Measurements from ENCODE around the gene CSTB. TPM values are rescaled to one million over a fixed set of nuclear protein-coding genes. Genes with fewer than 3 reads are reported as not detected.

The CSTB gene
- total and polyA plus RNA-seq, 2 of the 8 experiments (the other 6 are each of a cell fraction or from before 2014, with no cell fraction given), result 53.8 to 64.1 TPM

DNA sequence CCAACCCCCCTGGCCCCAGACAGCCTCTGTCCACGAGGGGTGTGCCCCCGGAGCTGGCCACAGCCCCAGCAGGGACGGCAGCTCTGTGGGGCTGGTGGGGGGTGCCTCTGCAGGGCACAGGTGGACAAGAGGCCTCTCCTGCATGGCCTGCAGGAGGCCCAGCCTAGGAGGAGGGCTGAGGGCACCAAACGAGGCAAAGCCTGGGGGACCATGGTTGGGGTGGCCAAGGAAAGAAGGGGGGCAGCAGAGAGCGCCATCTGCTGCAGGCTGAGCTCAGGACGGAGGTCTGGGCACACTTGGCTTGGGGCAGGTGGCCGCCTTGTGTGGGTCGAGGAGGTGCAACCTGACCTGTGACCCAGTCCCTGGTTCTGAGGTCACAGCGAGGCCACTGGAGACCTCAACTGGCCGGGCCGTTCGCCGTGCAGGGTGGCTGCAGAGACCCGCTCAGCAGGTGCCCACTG lies 40.5 kb upstream of the CSTB start (continued):
- no peak for TF ChIP-seq SRF (IDR thresholded peaks at IDR 0.05; ENCODE audit: low read depth, low read length)
- TF ChIP-seq, protein P1, sequence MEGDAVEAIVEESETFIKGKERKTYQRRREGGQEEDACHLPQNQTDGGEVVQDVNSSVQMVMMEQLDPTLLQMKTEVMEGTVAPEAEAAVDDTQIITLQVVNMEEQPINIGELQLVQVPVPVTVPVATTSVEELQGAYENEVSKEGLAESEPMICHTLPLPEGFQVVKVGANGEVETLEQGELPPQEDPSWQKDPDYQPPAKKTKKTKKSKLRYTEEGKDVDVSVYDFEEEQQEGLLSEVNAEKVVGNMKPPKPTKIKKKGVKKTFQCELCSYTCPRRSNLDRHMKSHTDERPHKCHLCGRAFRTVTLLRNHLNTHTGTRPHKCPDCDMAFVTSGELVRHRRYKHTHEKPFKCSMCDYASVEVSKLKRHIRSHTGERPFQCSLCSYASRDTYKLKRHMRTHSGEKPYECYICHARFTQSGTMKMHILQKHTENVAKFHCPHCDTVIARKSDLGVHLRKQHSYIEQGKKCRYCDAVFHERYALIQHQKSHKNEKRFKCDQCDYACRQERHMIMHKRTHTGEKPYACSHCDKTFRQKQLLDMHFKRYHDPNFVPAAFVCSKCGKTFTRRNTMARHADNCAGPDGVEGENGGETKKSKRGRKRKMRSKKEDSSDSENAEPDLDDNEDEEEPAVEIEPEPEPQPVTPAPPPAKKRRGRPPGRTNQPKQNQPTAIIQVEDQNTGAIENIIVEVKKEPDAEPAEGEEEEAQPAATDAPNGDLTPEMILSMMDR (IDR thresholded peaks at IDR 0.05; ENCODE audit: control extremely low read depth in 1 of 3, insufficient read depth in 1 of 3, low read depth in 1 of 3, low read length in 3 of 3), result peak in 2 of 3 experiments; percentile 59 to 75; a peak in 3 of 4 replicates
- TF ChIP-seq CHD1 (IDR thresholded peaks at IDR 0.05; ENCODE audit: low read depth, low read length), result no peak
- TF ChIP-seq SUZ12 (IDR thresholded peaks at IDR 0.05; ENCODE audit: low read length), result no peak
- TF ChIP-seq ASH2L (IDR thresholded peaks at IDR 0.05; ENCODE audit: low read length), result no peak
- no peak for TF ChIP-seq SIN3A (conservative IDR thresholded peaks at IDR 0.05 in 1 of 2, IDR thresholded peaks at IDR 0.05 in 1 of 2; ENCODE audit: low read depth in 1 of 2, low read length in 2 of 2)
- TF ChIP-seq SP4 (IDR thresholded peaks at IDR 0.05; ENCODE audit: low read length), result no peak
- no peak for TF ChIP-seq SIX5 (IDR thresholded peaks at IDR 0.05; ENCODE audit: low read depth, low read length)
- TF ChIP-seq ZNF274 (IDR thresholded peaks at IDR 0.05; ENCODE audit: borderline replicate concordance, extremely low read depth, low read length), result no peak
- TF ChIP-seq POLR2AphosphoS5 (IDR thresholded peaks at IDR 0.05; ENCODE audit: low read depth, low read length), result no peak
- no peak for TF ChIP-seq GTF2F1 (IDR thresholded peaks at IDR 0.05; ENCODE audit: borderline replicate concordance, low read depth, low read length)
- TF ChIP-seq SP2 (IDR thresholded peaks at IDR 0.05; ENCODE audit: low read length), result no peak
- TF ChIP-seq CHD2 (IDR thresholded peaks at IDR 0.05; ENCODE audit: low read length), result no peak
- no peak for TF ChIP-seq POU5F1 (IDR thresholded peaks at IDR 0.05; ENCODE audit: low read depth, low read length)
- TF ChIP-seq KDM4A (IDR thresholded peaks at IDR 0.05; ENCODE audit: low read depth, low read length, severe bottlenecking), result no peak
- no peak for TF ChIP-seq RFX5 (IDR thresholded peaks at IDR 0.05; ENCODE audit: borderline replicate concordance, low read depth, low read length)
- TF ChIP-seq FOSL1 (IDR thresholded peaks at IDR 0.05; ENCODE audit: insufficient read depth, low read depth, low read length), result no peak
- TF ChIP-seq KDM5A (IDR thresholded peaks at IDR 0.05; ENCODE audit: low read length), result no peak
- no peak for TF ChIP-seq YY1 (IDR thresholded peaks at IDR 0.05; ENCODE audit: low read depth, low read length)
- peak; percentile 35 to 44; a peak in 3 of 4 replicates for TF ChIP-seq RAD21 (IDR thresholded peaks at IDR 0.05 in 1 of 2, conservative IDR thresholded peaks at IDR 0.05 in 1 of 2; ENCODE audit: low read depth in 2 of 2, low read length in 2 of 2)
- no peak for TF ChIP-seq EP300 (IDR thresholded peaks at IDR 0.05; ENCODE audit: borderline replicate concordance in 1 of 2, low read depth in 2 of 2, low read length in 2 of 2)
